HG03045 (cell line): ENCODE data around the gene FAM32A.

Experiments
- ATAC-seq: cut with Tn5 transposase; IDR thresholded peaks from one replicate; pipeline ENCODE4 v1.9.1; 2021; ENCODE audit warnings: mild to moderate bottlenecking, moderate library complexity; ENCODE audit not compliant: unreplicated experiment

FAM32A gene

DNA sequence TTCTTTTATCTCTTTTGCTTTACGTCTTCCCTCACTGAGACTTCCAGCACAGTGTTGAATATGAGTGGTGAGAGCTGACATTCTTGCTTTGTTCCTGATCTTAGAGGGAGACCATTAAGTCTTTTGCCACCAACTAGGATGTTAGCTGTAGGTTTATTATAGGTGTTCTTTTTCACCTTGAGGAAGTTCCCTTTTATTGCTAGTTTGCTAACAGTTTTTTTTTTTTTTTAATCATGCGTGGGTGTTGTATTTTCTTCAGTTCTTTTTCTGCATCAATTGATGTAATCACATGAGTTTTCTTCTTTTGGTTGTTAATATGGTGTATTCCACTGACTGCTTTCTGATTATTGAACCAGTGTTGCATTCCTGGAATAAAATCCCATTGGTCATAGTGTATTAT is 33.6 kb downstream of the FAM32A start:
- ATAC-seq: no peak

- no peak for ATAC-seq
Measured at GRCh38 chr19:16222806-16223205, 37.6 kb downstream of the FAM32A start.

- ATAC-seq: no peak
Measured at GRCh38 chr19:16223746-16224145, 38.5 kb downstream of the FAM32A start.

DNA sequence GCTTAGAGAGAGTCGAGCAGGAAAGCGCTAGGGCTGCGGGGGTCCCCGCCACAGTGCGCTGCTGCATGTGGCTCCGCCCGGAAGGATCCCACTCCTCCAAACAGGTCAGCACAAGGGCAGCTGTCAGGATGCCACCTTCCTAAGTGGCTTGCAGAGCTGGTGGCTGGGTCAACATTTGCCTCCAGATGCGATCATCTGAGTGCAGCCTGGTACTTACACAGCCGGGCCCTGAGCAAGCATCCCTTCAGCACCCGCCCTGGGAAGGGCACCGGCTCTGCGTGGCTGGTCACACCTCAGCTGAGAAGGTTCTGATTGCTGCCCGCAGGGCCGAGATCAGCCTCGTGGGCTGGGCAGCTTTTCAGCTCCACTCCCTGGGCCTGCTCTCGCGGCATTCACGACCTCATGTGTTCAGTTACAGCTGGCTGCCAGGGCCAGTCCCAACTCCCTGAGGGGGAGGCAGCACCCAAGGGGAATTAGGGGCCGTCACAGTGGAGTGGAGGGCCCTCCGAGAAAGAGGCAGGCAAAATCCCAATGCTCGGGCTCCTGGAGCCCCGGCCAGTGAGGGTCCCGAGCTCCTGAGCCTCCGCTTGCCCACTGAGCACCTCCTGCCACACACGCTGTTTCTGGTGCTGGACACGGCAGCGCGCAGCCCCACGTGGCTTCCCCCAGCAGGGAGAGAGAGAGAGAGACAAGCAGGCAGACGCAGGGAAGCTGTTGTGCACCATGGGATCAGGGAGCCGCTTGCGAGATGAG is 39.3 kb downstream of the FAM32A start:
- no peak for ATAC-seq

DNA sequence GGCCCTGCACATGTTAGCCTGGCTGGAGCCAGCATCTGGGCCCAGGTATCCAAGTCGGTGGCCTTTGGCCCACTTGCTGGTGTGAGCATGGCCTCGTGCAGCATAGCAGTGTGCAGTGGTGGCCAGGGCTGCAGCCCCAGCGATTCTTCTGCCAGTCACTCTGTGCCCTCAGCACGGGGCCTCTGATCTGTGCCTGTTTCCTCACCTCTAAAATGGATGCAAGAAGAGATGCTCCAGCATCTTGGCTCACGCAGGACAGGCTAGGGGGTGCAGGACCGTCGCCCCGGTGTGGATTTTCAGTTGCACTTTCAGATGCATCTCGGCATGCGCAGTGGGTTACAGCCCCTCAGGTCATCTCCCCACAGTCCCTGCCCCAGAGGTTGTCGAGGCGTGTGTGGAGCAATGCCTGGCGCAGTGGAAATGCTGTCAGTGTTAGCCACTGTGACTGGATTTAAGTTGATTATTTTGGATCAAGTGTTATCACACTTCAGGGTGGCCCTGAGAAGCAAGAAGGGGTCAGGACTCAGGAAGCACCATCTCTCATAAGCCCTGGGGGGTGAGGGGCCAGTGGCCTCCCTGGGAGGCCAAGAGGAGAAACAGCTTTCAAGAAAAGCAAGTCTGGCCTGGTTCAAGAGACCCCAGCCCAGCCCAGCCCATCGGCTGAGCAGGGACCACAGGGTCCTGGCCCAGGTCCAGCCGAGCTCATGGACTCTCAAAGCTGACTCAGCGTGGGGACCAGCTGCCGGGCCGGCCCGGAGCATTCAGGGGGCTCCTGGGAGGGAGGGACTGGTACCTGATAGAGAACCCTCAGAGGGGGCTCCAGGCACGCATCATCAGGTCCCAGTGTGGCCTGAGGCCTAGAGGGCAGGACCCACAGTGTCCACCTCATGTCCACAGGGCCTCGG is 40.3 kb downstream of the FAM32A start:
- ATAC-seq: no peak

DNA sequence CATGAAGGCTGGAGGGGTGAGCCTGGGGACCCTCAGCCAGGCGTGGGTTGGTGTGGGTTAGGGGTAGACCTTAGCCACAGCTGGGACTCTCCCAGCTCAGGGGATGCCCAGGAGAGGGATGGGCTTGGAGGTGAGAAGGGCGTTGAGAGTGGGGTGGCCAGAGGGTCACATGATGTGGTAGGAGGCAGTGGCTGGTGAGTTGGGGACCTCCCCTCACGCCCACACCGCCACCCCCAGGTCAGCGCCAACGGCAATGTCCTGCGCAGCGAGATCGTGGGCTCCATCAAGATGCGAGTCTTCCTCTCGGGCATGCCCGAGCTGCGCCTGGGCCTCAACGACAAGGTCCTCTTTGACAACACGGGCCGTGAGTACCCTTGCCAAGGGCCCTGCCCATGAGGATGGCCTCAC is 41.0 kb downstream of the FAM32A start:
- no peak for ATAC-seq

DNA sequence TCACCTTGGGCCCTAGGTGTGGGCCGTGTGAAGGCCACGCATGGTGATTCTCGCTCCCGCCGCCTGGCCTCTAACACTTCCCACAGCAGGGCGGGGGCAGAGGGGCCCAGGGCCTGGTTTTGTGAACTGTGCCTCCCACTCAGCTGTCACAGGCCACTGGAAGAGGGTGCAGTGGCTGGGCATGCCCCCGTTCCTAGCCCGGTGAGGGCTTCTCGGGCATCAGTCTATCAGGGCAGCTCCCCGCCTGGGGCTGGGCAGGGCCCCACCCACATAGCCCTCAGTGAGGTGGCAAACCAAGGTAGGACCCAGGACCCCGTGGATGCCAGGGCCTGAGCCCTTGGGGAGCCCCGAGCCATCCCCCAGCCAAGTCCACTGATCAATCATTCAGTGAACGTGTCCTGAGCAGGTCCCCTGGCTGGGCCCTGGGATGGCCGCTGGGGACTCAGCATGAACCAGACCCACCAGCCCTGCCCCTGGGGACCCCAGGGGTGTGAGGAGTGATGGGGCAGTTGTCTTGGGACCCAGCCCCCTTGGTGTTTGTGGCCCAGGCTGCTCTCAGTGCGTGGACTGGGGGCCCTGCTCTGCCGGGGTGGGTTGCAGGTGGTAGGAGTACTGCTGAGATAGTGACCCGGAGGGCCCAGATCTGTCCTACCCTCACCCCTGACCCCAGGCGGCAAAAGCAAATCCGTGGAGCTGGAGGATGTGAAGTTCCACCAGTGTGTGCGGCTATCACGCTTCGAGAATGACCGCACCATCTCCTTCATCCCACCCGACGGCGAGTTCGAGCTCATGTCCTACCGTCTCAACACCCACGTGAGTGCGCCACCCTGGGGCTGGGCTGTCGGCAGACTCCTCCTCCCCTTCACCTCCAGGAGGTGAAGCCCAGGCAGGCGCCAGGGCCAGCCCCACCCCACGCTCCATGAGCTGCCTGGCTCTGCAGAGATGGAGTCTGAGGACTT is 41.9 kb downstream of the FAM32A start:
- ATAC-seq: no peak

GRCh38 chr19:16227837-16228636 is 42.8 kb downstream of the FAM32A start:
- no peak for ATAC-seq

DNA sequence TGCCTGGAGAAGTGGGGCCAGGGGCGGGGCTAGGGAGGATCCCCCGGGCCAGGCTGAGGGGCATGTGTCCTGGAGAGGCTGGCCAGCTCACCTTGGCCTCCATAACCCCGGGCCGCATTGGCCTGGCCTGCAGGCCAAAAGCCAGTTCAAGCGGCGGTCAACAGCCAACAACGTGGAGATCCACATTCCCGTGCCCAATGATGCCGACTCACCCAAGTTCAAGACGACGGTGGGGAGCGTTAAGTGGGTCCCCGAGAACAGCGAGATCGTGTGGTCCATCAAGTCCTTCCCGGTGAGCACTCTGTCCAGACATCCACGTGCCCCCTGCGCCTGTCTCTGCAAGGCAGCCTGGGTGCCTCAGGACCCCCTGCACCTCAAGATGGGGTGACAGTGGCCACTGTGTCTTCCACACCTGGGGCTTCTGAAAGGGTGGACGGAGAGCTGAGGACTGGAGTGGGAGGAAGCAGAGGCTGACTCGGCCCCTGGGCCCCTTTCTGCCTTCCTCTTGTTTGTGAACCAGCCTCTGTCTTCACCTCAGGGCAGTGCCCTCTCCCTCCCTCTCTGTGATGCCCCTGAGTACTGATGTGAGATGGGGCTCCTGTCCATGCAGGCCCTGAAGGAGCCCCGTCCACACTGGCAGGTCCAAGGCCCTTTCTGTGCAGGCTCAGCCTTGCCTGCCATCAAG is 43.6 kb downstream of the FAM32A start:
- no peak for ATAC-seq

DNA sequence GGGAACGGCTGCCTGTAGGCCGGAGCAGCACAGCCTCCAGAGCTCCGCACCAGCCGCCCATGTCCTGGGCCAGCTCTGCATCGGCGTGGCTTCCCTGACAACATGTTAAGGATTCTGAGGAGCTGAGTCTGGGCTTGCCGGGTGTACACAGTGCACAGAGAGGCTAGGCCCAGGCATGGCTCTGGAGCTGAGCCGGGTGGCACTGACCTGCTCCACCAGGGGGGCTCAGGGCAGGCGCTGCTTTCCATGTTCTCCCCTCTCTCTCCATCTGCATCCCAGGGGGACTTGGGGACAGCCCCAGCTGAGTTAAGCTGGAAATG is 44.1 kb downstream of the FAM32A start:
- no peak for ATAC-seq

GRCh38 chr19:16232127-16232526 is 46.9 kb downstream of the FAM32A start:
- no peak for ATAC-seq

DNA sequence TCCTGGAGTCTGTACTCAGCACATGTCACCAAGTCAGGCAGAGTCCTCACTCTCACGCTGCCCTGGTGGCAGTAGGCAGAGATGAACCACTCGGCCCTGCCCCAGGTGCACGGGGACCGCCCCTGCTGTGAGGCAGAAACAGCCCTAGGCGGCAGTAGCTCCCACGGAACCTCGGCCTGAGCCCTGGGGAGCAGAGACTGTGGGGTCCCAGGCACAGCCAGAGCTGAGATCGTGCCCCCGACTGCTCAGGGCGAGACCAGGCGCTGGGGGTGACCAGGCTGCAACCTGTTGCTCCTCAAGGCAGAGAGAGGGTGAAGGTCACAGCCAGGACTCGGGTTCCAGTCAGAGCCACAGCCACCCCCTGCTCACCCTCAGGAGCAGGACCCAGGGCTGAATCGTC is 47.4 kb downstream of the FAM32A start:
- ATAC-seq: no peak

GRCh38 chr19:16233081-16233776 is 48.0 kb downstream of the FAM32A start:
- ATAC-seq: no peak

DNA sequence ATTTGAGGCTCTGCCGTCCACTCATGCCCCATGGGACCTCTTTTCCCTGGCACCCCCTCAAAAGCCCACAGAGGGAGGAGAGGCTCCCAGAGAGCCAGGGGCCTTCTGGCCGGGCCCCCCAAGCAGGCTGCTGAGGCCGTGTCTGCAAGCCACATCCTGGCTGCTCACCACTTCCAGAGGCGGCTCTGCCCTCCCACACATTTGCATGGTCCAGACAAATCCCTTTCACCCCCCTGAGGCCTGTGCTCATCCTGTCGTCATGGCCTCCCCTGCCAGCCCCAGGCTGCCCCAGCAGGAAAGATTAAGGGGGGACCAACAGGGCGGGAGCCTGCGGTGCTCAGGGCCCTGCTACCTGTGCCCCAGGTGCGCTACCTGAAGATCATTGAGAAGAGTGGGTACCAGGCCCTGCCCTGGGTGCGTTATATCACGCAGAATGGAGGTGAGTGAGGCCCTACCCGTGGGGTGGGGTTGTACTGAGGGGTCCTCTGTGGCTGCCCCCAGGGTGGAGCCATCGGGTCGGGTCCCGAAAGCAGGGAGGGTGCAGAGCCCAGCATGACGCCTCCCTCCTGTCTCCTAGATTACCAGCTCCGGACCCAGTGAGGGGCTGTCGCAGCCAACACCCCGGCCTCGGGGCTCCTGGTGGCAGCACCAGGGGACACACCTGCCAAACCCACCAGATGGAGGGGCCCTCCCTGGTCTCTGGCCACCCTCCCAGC is 48.8 kb downstream of the FAM32A start:
- no peak for ATAC-seq

- ATAC-seq: no peak
Measured at GRCh38 chr19:16234552-16235445, 49.6 kb downstream of the FAM32A start.

GRCh38 chr19:16235811-16236652 is 50.8 kb downstream of the FAM32A start:
- ATAC-seq: no peak
